Fibroblast of lung (primary cell): ENCODE data around the gene MEIS2. TPM values are rescaled to one million over a fixed set of nuclear protein-coding genes. Genes with fewer than 3 reads are reported as not detected.

Experiments used
- DNase-seq, 2 donors: peaks; one replicate each; pipeline versions ENCODE4 v3.0.0 to v3.0.0-alpha.2; 2010; ENCODE audit warnings: low read depth in 2 of 2
- H2AFZ ChIP-seq: 2 replicates; pipeline ENCODE4 v1.5.1; 2012; ENCODE audit warnings: low read length, control low read depth, inconsistent platforms
- H3K27ac ChIP-seq: 2 replicates; pipeline ENCODE4 v1.5.1; 2011; ENCODE audit warnings: low read length, control low read depth; ENCODE audit not compliant: insufficient read depth
- H3K27me3 ChIP-seq: 2 replicates; pipeline ENCODE4 v1.5.1; 2011; ENCODE audit warnings: mild to moderate bottlenecking, low read length; ENCODE audit not compliant: control insufficient read depth, insufficient read depth
- H3K36me3 ChIP-seq: 2 replicates; pipeline ENCODE4 v1.5.1; 2011; ENCODE audit warnings: low read length; ENCODE audit not compliant: control insufficient read depth, insufficient read depth
- H3K4me1 ChIP-seq: 2 replicates; pipeline ENCODE4 v1.5.1; 2011; ENCODE audit warnings: low read length; ENCODE audit not compliant: control insufficient read depth, insufficient read depth; ENCODE audit errors: extremely low read depth
- H3K4me2 ChIP-seq: 2 replicates; pipeline ENCODE4 v1.5.1; 2011; ENCODE audit warnings: low read length, control low read depth; ENCODE audit not compliant: insufficient read depth; ENCODE audit errors: extremely low read depth
- H3K4me3 ChIP-seq, 4 experiments: fragments of 200-600 bp in 1 of 4; sonication (generic) in 1 of 4; replicated peaks in 1 of 4; 2 replicates each; pipeline ENCODE4 v1.5.1; 2011 to 2016; ENCODE audit warnings: low read length in 4 of 4, low read depth in 3 of 4, mild to moderate bottlenecking in 3 of 4, control low read depth in 2 of 4, inconsistent platforms in 1 of 4, mixed read lengths in 1 of 4; ENCODE audit not compliant: insufficient read depth in 1 of 4; ENCODE audit errors: control extremely low read depth in 1 of 4
- H3K79me2 ChIP-seq: 2 replicates; pipeline ENCODE4 v1.5.1; 2012; ENCODE audit warnings: mild to moderate bottlenecking, low read length, inconsistent platforms; ENCODE audit not compliant: control insufficient read depth, insufficient read depth
- H3K9ac ChIP-seq: 2 replicates; pipeline ENCODE4 v1.5.1; 2011; ENCODE audit warnings: mild to moderate bottlenecking, low read length, control low read depth; ENCODE audit not compliant: insufficient read depth
- H3K9me3 ChIP-seq: 2 replicates; pipeline ENCODE4 v1.5.1; 2012; ENCODE audit warnings: low read depth, low read length; ENCODE audit not compliant: control insufficient read depth, insufficient read depth
- H4K20me1 ChIP-seq: 2 replicates; pipeline ENCODE4 v1.5.1; 2011; ENCODE audit warnings: low read length; ENCODE audit not compliant: control insufficient read depth, insufficient read depth; ENCODE audit errors: extremely low read depth
- CTCF ChIP-seq, 2 donors: IDR thresholded peaks in 1 of 2; conservative IDR thresholded peaks in 1 of 2; 1 replicate in 1 of 2; 2 replicates in 1 of 2; pipeline ENCODE4 v1.5.1; 2011 to 2012; ENCODE audit warnings: low read length in 2 of 2, control low read depth in 1 of 2, inconsistent platforms in 1 of 2, low read depth in 1 of 2, mild to moderate bottlenecking in 1 of 2
- EZH2 ChIP-seq: IDR thresholded peaks from 2 replicates; pipeline ENCODE4 v1.5.1; 2012; ENCODE audit warnings: low read length, control low read depth, mild to moderate bottlenecking; ENCODE audit errors: missing control alignments
- polyA plus RNA-seq, 2 donors: library from polyadenylated mRNA; depleted of rRNA in 1 of 2; stranded (reverse) in 1 of 2; unstranded in 1 of 2; fragments of >200 nt; gene quantifications; 2 replicates each; pipeline ENCODE4 v1.2.1, GENCODE V29; 2011 to 2012; ENCODE audit warnings: missing spikeins in 1 of 2
- total RNA-seq: library from RNA; depleted of rRNA; stranded (reverse); fragments of >200 nt; gene quantifications from 2 replicates; pipeline ENCODE4 v1.2.1, GENCODE V29; 2014

Gene MEIS2
- total and polyA plus RNA-seq, 2 donors (not counting 1 experiment from before 2014, with no cell fraction given), result 31.0 to 37.1 TPM

GRCh38 chr15:37122703-37123102 lies 22.4 kb upstream of the MEIS2 start:
- DNase-seq, result peak in 1 of 2 donors; percentile 24
- no peak for TF ChIP-seq CTCF (conservative IDR thresholded peaks at IDR 0.05 in 1 of 2, IDR thresholded peaks at IDR 0.05 in 1 of 2; ENCODE audit: low read depth in 1 of 2, low read length in 2 of 2)

GRCh38 chr15:37121492-37121891 lies 21.1 kb upstream of the MEIS2 start:
- Histone ChIP-seq H3K27ac (no peak overlapping the region), H2AFZ (no peak overlapping the region), H3K4me3 (no peak overlapping the region), H3K9ac (no peak overlapping the region), H3K79me2 (no peaks in the 10 kb centered on the region), H3K4me1 (no peaks in the 10 kb centered on the region), H3K9me3 (no peaks in the 10 kb centered on the region), H3K4me2 (no peak overlapping the region), H3K36me3 (no peaks in the 10 kb centered on the region), H3K27me3 (no peaks in the 10 kb centered on the region), H4K20me1 (no peaks in the 10 kb centered on the region)
- no peak for DNase-seq
- no peak for TF ChIP-seq EZH2
- no peak for TF ChIP-seq CTCF (conservative IDR thresholded peaks at IDR 0.05 in 1 of 2, IDR thresholded peaks at IDR 0.05 in 1 of 2; ENCODE audit: low read depth in 1 of 2, low read length in 2 of 2)

More at GRCh38 chr15:37122703-37123102, 22.4 kb upstream of the MEIS2 start:
- no peaks in the 10 kb centered on the region for H3K36me3 ChIP-seq
- no peaks in the 10 kb centered on the region for H4K20me1 ChIP-seq
- no peaks in the 10 kb centered on the region for H3K9me3 ChIP-seq
- H3K79me2 ChIP-seq, result no peaks in the 10 kb centered on the region
- H3K27me3 ChIP-seq, result no peaks in the 10 kb centered on the region
- H3K4me3 ChIP-seq, result no peak overlapping the region
- H2AFZ ChIP-seq, result no peak overlapping the region
- H3K4me1 ChIP-seq, result no peaks in the 10 kb centered on the region
- H3K4me2 ChIP-seq, result no peak overlapping the region
- H3K27ac ChIP-seq, result no peak overlapping the region
- H3K9ac ChIP-seq, result no peak overlapping the region

GRCh38 chr15:37117030-37117429 lies 16.7 kb upstream of the MEIS2 start:
- Histone ChIP-seq H3K27me3 (no peaks in the 10 kb centered on the region), H3K9ac (no peak overlapping the region), H3K4me1 (no peaks in the 10 kb centered on the region), H3K4me2 (no peak overlapping the region), H3K4me3 (no peak overlapping the region), H3K27ac (no peak overlapping the region), H4K20me1 (no peaks in the 10 kb centered on the region), H2AFZ (no peak overlapping the region), H3K36me3 (no peaks in the 10 kb centered on the region), H3K79me2 (no peaks in the 10 kb centered on the region), H3K9me3 (no peaks in the 10 kb centered on the region)
- no peak for DNase-seq
- no peak for TF ChIP-seq CTCF (conservative IDR thresholded peaks at IDR 0.05 in 1 of 2, IDR thresholded peaks at IDR 0.05 in 1 of 2; ENCODE audit: low read depth in 1 of 2, low read length in 2 of 2)
- no peak for TF ChIP-seq EZH2
